Measurements from ENCODE around the gene TUT4.

TUT4 gene

DNA sequence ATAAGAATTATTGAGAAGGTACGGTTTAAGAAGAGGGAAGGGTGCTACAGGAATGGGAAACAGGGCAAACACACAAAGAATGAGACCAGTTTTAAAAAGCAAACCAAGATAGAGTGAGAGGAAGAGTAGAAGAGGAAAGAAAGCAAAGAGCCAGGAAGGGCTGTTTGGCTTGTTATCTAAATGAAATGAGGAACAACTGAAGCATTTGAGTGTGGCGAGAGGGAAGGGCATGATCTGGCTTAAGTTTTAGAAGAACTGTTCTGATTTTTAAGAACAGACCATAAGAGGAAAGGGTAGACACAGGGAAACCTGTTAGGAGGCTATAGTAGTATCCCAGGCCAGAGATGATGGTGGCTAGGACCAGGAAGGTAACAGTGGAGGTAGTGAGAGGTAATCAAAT lies 73.8 kb downstream of the TUT4 start:
- no peak for TF ChIP-seq ZNF274 (IDR thresholded peaks at IDR 0.05; ENCODE audit: low read depth, low read length)
- no peak overlapping the region for H3K4me3 ChIP-seq (ENCODE audit: low read length)

DNA sequence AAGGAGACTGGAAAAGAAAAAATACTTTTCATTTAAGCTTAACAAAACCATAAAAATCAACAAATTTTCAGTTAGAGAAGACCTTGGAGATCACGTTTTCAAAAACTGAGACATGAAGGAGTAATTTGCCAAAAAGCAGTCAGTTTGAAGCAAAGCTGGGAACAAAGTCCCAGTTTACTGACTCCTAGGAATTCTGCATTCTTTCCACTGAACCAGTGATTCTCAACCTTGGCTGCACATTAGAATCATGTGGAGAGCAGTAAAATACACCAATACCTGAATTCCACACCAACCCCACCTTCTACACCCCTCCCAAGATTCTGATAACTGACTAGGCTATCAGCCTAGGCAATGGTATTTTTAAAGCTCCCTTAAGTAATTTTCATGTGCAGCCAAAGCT lies 75.0 kb downstream of the TUT4 start:
- H3K4me3 ChIP-seq (ENCODE audit: low read length): no peak overlapping the region
- no peak for TF ChIP-seq ZNF274 (IDR thresholded peaks at IDR 0.05; ENCODE audit: low read depth, low read length)

DNA sequence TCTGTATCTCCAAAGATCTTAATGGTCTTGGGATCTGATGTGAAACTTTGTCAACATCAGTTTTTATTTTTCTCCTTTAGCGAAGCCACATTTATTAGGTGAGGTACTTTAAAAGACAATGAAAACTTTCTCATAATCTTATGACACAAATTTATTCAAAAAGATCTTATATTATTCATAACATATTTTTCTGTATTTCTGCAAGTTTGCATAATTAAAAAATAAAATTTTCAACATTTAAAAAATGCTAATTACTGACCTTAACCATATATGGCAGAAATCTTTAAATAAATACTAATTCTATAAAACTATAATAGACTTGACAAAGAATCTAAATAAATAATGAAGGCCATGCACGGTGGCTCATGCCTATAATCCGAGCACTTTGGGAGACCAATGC lies 75.9 kb downstream of the TUT4 start:
- no peak overlapping the region for H3K4me3 ChIP-seq (ENCODE audit: low read length)
- no peak for TF ChIP-seq ZNF274 (IDR thresholded peaks at IDR 0.05; ENCODE audit: low read depth, low read length)

- no peak for TF ChIP-seq ZNF274 (IDR thresholded peaks at IDR 0.05; ENCODE audit: low read depth, low read length)
- H3K4me3 ChIP-seq (ENCODE audit: low read length): no peak overlapping the region
Measured at GRCh38 chr1:52474807-52475206, 78.1 kb downstream of the TUT4 start.

GRCh38 chr1:52473039-52473438 lies 79.9 kb downstream of the TUT4 start:
- no peak for TF ChIP-seq ZNF274 (IDR thresholded peaks at IDR 0.05; ENCODE audit: low read depth, low read length)
- H3K4me3 ChIP-seq (ENCODE audit: low read length): no peak overlapping the region

DNA sequence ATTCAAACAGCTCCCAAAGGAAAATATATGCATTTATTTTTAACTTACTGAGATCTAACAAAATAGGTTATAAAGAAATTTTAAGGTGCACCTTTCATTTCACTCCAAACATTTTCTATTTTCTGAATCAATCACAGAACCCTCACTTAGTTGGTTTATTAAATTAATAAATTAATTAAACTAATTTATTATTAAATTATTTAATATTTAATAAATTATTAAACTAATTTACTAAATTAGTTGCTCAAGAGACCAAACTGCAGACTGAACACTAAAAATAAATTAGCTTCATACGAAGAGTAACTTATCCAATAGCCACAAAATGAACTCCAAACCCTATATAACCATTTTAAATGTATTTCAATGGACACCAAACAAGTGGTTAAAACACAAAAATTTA lies 80.5 kb downstream of the TUT4 start:
- no peak for TF ChIP-seq ZNF274 (IDR thresholded peaks at IDR 0.05; ENCODE audit: low read depth, low read length)
- no peak overlapping the region for H3K4me3 ChIP-seq (ENCODE audit: low read length)

GRCh38 chr1:52469108-52469507 lies 83.8 kb downstream of the TUT4 start:
- no peak for TF ChIP-seq ZNF274 (IDR thresholded peaks at IDR 0.05; ENCODE audit: low read depth, low read length)
- H3K4me3 ChIP-seq (ENCODE audit: low read length): no peak overlapping the region

GRCh38 chr1:52463891-52464290 lies 89.0 kb downstream of the TUT4 start:
- H3K4me3 ChIP-seq (ENCODE audit: low read length): no peak overlapping the region
- TF ChIP-seq ZNF274 (IDR thresholded peaks at IDR 0.05; ENCODE audit: low read depth, low read length): no peak

GRCh38 chr1:52461821-52462220 lies 91.1 kb downstream of the TUT4 start:
- no peak for TF ChIP-seq ZNF274 (IDR thresholded peaks at IDR 0.05; ENCODE audit: low read depth, low read length)
- H3K4me3 ChIP-seq (ENCODE audit: low read length): no peak overlapping the region

DNA sequence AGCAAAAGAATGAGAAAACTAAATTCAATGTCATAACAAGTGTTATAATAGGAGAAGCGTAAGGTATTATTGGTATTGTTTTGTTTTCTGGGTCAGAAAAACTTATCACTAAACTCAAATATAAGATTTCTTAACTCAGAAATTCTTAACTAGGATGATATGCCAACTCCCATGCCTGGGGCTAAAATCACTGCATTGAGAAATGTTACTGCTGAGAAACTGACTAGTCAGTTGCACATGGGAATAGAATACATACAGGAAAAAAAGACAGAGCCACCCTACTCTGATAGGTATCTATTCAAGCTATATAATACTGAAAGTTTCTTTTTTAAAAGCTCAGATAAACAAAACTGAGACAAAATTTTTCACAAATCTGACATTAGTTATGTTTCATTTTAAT lies 92.2 kb downstream of the TUT4 start:
- no peak for TF ChIP-seq ZNF274 (IDR thresholded peaks at IDR 0.05; ENCODE audit: low read depth, low read length)
- no peak overlapping the region for H3K4me3 ChIP-seq (ENCODE audit: low read length)

- H3K4me3 ChIP-seq (ENCODE audit: low read length): no peak overlapping the region
- no peak for TF ChIP-seq ZNF274 (IDR thresholded peaks at IDR 0.05; ENCODE audit: low read depth, low read length)
Measured at GRCh38 chr1:52455686-52456085, 97.2 kb downstream of the TUT4 start.

GRCh38 chr1:52454779-52455178 lies 98.1 kb downstream of the TUT4 start:
- no peak overlapping the region for H3K4me3 ChIP-seq (ENCODE audit: low read length)
- TF ChIP-seq ZNF274 (IDR thresholded peaks at IDR 0.05; ENCODE audit: low read depth, low read length): no peak

DNA sequence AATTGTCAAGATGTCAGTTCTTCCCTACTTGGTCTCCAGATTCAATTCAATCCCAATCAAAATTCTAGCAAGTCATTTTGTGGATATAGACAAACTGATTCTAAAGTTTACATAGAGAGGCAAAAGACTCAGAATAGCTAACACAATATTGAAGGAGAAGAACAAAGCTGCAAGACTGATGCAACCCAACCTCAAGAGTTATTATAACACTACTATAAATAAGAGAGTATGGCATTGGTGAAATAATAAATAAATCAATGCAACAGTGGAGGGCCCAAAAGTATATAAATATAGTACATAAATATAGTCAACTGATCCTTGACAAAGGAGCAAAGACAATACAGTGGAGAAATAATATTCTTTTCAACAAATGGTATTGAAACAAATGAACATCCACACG lies 98.8 kb downstream of the TUT4 start:
- no peak overlapping the region for H3K4me3 ChIP-seq (ENCODE audit: low read length)
- no peak for TF ChIP-seq ZNF274 (IDR thresholded peaks at IDR 0.05; ENCODE audit: low read depth, low read length)

DNA sequence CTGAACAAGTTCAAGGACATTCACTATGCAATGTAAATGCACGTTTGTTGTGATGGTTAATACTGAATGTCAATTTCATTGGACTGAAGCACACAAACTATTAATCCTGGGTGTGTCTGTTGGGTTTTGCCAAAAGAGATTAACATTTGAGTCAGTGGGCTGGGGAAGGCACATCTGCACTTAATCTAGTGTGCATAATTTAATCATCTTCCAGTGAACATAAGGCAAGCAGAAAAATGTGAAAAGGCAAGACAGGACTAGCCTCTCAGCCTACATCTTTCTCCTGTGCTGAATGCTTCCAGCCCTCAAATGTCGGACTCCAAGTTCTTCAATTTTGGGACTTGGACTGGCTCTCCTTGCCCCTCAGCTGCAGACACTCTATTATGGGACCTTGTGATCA lies 108.4 kb downstream of the TUT4 start:
- no peak for TF ChIP-seq ZNF274 (IDR thresholded peaks at IDR 0.05; ENCODE audit: low read depth, low read length)
- no peak overlapping the region for H3K4me3 ChIP-seq (ENCODE audit: low read length)

GRCh38 chr1:52439976-52440375 lies 112.9 kb downstream of the TUT4 start:
- no peak overlapping the region for H3K4me3 ChIP-seq (ENCODE audit: low read length)
- no peak for TF ChIP-seq ZNF274 (IDR thresholded peaks at IDR 0.05; ENCODE audit: low read depth, low read length)

GRCh38 chr1:52436817-52437216 lies 116.1 kb downstream of the TUT4 start:
- H3K4me3 ChIP-seq (ENCODE audit: low read length): no peak overlapping the region
- no peak for TF ChIP-seq ZNF274 (IDR thresholded peaks at IDR 0.05; ENCODE audit: low read depth, low read length)

DNA sequence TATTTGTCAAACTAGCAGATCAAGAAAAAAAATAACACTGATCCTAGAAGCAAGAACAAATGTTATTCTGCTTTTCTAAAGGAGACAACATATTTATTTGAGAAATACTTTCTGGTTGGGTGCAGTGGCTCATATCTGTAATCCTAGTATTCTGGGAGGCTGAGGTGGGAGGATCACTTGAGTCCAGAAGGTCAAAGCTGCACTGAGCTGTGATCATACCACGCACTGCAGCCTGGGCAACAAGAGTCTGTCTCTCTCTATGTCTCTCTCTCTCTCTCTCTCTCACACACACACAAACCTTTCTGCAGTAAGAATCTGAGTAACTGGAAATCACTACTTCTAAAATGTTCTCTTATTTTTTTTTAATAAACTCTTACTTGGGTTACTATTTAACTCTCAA lies 117.2 kb downstream of the TUT4 start:
- no peak overlapping the region for H3K4me3 ChIP-seq (ENCODE audit: low read length)
- no peak for TF ChIP-seq ZNF274 (IDR thresholded peaks at IDR 0.05; ENCODE audit: low read depth, low read length)

Data from GM08714 (cell line).